ENCODE measurements around the gene CFP.
A peak's percentile ranks its signal among the peaks of the same experiment; 100 is the strongest.

Gene CFP

DNA sequence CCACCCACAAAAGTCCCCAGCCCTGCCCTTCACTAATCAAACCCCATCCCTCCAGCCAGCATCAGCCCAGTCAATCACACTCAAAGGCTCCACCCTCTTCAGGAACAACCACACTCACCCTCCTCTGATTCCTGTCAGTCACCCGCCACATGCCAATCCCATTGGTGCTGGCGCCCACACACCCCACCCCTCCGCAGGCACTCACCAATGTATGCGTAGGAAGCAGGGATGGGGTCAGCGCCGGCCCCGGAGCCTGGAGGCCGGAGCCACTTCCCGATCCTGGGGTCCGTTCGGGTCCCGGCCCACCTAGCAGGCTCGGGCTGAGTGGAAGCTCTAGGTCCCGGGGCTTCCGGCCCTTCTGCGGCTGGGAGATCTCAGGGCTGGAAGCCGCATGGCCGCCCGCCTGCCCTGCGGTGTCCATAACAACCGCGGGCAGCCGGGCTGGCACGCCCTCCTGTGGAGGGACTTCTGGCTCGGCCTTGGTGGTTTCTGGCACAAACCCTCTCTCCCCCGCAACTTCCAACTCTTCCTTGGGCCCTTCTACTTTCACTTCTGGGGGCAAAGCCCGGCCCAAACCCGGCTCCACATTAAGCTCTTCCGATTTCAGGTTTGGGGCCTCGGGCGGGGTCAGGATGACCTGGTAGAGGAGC is 7.9 kb upstream of the CFP start:
- TF ChIP-seq, protein P1, sequence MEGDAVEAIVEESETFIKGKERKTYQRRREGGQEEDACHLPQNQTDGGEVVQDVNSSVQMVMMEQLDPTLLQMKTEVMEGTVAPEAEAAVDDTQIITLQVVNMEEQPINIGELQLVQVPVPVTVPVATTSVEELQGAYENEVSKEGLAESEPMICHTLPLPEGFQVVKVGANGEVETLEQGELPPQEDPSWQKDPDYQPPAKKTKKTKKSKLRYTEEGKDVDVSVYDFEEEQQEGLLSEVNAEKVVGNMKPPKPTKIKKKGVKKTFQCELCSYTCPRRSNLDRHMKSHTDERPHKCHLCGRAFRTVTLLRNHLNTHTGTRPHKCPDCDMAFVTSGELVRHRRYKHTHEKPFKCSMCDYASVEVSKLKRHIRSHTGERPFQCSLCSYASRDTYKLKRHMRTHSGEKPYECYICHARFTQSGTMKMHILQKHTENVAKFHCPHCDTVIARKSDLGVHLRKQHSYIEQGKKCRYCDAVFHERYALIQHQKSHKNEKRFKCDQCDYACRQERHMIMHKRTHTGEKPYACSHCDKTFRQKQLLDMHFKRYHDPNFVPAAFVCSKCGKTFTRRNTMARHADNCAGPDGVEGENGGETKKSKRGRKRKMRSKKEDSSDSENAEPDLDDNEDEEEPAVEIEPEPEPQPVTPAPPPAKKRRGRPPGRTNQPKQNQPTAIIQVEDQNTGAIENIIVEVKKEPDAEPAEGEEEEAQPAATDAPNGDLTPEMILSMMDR (IDR thresholded peaks at IDR 0.05; ENCODE audit: control insufficient read depth, insufficient read depth, low read depth, low read length, missing control alignments) = no peak
- no peak overlapping the region for H3K4me3 ChIP-seq (ENCODE audit: control insufficient read depth, low read depth, low read length)
- DNase-seq (ENCODE audit: low read depth) = no peak

DNA sequence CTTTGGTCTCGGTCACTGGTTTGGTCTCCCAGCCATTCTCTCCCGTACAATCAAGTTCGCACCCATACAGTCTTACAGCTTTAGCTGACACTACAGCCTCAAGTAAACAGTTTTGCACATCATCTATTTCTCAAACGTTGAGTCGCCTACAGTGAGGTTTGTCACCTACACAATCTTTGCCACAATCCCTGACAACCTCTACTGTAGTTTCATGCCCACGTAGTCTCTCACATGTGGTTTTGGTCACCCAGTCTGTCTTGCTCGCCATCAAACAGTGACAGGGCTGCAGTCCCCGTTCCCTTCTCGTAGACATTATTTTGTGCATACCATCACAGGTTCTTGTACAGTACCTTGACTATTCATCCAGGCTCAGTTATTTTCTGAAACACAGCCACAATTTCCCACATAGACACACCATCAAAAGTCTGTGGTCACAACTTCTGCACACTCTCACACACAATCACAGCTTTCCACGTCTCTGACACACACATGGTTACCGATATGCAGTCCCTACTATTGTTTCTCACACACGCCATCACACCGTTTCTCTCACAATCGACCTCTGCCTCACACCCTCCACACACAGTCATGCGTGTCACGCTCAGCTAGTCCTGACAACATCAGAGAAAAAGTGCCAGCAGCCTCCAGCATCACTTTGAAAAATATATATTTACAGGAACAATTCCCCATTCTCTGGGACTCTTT is 5.3 kb upstream of the CFP start:
- TF ChIP-seq, protein P1 (IDR thresholded peaks at IDR 0.05; ENCODE audit: control insufficient read depth, insufficient read depth, low read depth, low read length, missing control alignments) = no peak
- no peak for DNase-seq (ENCODE audit: low read depth)
- no peak overlapping the region for H3K4me3 ChIP-seq (ENCODE audit: control insufficient read depth, low read depth, low read length)

DNA sequence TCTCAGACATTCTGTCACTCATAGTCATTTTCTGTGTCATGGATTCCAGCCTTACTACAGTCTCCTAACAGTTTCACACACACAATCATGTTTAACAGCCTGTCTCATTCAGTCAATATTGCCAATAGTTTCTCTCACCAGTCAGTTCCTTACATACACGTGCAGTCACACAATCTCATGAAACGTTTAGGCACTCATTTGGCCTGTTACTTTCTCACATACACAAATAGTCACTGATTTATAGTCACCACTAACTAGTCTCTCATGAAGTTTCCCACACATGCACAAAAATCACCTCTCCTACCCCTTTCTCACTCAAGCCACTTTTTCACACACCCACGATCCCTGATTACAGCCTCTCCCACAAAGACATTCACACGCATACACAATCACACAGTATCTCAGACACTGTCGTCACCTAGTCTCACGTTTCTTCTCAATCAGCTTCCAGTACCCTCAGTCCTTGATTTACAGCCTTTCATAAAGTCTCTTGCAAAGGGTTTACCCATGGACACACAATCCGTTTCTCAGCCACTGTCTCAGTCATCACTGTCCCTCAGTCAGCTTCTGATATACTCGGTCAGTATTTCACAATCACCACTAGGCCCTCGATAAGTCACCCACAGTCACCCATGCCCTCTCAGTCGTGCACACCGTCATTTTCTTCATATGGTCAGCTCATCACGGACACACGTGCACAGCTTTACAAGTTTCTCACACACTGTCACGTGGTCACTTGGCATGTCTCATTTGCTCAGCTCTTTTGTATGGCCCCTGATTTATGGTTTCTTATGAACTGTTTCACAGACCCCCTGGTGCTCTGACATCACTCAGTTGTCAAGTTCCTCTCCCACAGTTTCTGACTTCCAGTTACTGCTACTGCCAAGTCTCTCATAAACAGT is 4.2 kb upstream of the CFP start:
- TF ChIP-seq, protein P1 (IDR thresholded peaks at IDR 0.05; ENCODE audit: control insufficient read depth, insufficient read depth, low read depth, low read length, missing control alignments) = no peak
- H3K4me3 ChIP-seq (ENCODE audit: control insufficient read depth, low read depth, low read length) = no peak overlapping the region
- DNase-seq (ENCODE audit: low read depth) = no peak

DNA sequence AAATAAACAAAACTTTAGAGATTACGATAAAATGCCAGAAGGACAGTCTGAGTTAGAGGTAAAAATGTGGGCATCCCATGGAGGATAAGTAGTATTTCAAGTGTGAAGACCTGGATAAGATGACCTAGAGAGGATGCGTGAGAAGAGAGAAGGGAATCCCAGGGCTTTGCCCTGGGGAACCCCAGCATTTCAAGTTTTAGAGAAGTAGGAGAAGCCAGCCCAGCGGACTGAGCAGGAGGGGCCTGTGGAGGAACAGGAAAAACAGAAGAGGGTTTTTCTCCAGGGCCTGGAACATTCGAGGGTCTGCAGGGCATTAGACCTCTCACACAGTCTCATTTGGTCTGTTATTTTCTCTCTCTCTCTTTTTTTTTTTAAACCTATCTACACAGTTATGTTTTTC is 2.9 kb upstream of the CFP start:
- DNase-seq (ENCODE audit: low read depth) = no peak
- TF ChIP-seq, protein P1 (IDR thresholded peaks at IDR 0.05; ENCODE audit: control insufficient read depth, insufficient read depth, low read depth, low read length, missing control alignments) = no peak
- H3K4me3 ChIP-seq (ENCODE audit: control insufficient read depth, low read depth, low read length) = no peak overlapping the region

DNA sequence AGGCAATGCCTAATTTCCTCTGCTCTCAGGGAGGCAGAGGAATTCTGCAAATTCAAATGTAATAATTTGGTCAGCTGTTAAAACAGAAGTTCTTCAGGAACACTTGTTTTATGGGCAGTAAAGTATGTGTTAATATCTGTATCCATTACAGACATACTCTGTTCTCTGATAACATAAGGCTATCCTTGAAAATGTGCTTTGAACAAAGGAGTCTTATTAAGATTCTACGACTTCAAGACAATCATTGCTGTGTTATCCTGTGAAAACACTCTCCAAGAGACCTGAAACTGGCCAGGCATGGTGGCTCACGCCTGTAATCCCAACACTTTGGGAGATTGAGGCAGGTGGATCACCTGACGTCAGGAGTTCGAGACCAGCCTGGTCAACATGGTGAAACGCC is 1.9 kb upstream of the CFP start:
- TF ChIP-seq, protein P1 (IDR thresholded peaks at IDR 0.05; ENCODE audit: control insufficient read depth, insufficient read depth, low read depth, low read length, missing control alignments) = no peak
- no peak for DNase-seq (ENCODE audit: low read depth)
- no peak overlapping the region for H3K4me3 ChIP-seq (ENCODE audit: control insufficient read depth, low read depth, low read length)

DNA sequence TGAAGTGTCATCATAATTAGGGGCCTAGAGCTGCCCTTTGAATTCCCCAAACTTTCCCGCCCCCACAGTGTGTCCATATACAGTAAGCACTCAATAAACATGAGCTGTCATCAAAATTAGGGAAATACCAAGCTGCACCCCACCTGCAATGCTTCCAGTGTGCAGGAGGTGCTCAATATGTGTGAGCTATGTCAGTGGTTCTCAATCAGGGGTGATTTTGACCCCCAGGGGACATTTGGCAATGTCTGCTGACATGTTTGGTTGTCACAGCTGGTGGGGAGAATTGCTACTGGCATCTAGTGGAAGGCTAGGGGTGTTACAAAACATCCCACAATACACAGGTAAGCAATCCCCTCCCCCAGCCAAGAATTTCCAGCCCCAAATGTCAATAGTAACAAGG is 748 bp downstream of the CFP start:
- no peak for DNase-seq (ENCODE audit: low read depth)
- no peak overlapping the region for H3K4me3 ChIP-seq (ENCODE audit: control insufficient read depth, low read depth, low read length)
- TF ChIP-seq, protein P1 (IDR thresholded peaks at IDR 0.05; ENCODE audit: control insufficient read depth, insufficient read depth, low read depth, low read length, missing control alignments) = peak; percentile 14

Measured in AG09309 (cell line).